ENCODE measurements around the gene PALM3.
"Not testable (repeated sequence)": the region's sequence is repeated elsewhere in the genome, so short reads cannot be mapped to it uniquely, and the experiment has no call there.

The PALM3 gene

GRCh38 chr19:14030997-14031718, 30.7 kb downstream of the PALM3 start:
- no peak for DNase-seq

GRCh38 chr19:14028901-14029300, 33.0 kb downstream of the PALM3 start:
- no peak for DNase-seq

- DNase-seq, result no peak
Observed at GRCh38 chr19:14027856-14028450, 33.9 kb downstream of the PALM3 start, which contains the start of gene RLN3. TSS of gene RLN3 (plus strand) at chr19:14028148. CDS start at chr19:14028205, 57 bp downstream.

- DNase-seq, result not testable (repeated sequence)
Observed at GRCh38 chr19:14026652-14027192, 35.2 kb downstream of the PALM3 start.

- DNase-seq, result no peak
Observed at GRCh38 chr19:14023404-14024235, 38.3 kb downstream of the PALM3 start.

GRCh38 chr19:14022469-14022868, 39.4 kb downstream of the PALM3 start:
- no peak for DNase-seq

GRCh38 chr19:14021474-14021873, 40.4 kb downstream of the PALM3 start:
- DNase-seq, result no peak

GRCh38 chr19:14019739-14020138, 42.1 kb downstream of the PALM3 start:
- DNase-seq, result not testable (repeated sequence)

GRCh38 chr19:14019100-14019499, 42.8 kb downstream of the PALM3 start:
- DNase-seq, result no peak

- DNase-seq, result no peak
Observed at GRCh38 chr19:14015524-14016035, 46.3 kb downstream of the PALM3 start.

GRCh38 chr19:14012378-14012915, 49.4 kb downstream of the PALM3 start:
- DNase-seq, result no peak

- DNase-seq, result no peak
Observed at GRCh38 chr19:14006766-14007562, 54.9 kb downstream of the PALM3 start.

- peak; percentile 100 for DNase-seq
Observed at GRCh38 chr19:14006085-14006765, 55.7 kb downstream of the PALM3 start, which contains the start of gene RFX1. TSS of gene RFX1 (minus strand) at chr19:14006320. CDS start at chr19:13993843, 12,477 bp downstream.

GRCh38 chr19:14005349-14006084, 56.4 kb downstream of the PALM3 start:
- DNase-seq, result peak; percentile 88

GRCh38 chr19:14004619-14005348, 57.1 kb downstream of the PALM3 start:
- no peak for DNase-seq
